HG03108 (cell line): ENCODE results near the gene TSSK3.
"Not testable (repeated sequence)": the region's sequence is repeated elsewhere in the genome, so short reads cannot be mapped to it uniquely, and the experiment has no call there.

ENCODE experiments used
- ATAC-seq: cut with Tn5 transposase; IDR thresholded peaks from one replicate; pipeline ENCODE4 v1.9.1; 2021; ENCODE audit warnings: moderate library complexity; ENCODE audit not compliant: unreplicated experiment

TSSK3 gene

DNA sequence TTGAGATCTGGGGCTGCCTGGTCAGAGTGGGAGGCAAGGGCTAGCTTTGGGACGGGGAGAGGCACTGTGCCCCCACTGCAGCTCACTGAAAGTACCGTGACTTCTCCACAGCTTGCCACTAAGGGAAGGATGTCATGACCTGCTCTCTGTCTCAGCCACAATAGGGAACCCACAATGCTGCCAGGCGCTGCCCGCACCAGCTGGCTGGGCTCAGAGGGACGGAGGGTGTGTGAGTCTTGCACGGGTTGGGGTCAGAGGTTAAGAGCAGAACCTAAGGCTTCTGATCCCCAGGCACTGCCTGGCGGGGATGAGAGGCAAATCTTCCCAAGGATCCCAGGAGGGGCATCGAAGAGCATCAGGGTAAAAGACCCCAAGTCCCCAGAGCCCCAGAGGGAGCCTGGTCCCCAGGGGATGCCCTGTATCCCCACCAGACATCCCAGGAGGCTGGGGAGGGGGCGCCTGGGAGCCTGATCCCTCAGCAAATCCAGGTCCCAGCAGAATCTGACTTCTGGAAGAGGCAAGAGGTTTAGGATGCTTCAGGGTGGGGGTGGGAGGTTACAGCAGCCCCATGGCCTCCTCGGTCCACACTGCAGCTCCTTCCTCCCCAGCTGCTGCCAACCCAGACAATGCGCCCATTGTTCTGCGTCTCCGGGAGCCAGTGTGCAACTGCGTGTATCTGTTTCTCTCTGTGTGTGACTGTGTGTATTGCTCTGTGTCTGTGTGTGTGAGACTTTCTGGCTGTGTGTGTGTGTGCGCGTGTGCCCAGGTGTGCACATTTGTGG lies 24.3 kb upstream of the TSSK3 start:
- peak; percentile 31 for ATAC-seq

DNA sequence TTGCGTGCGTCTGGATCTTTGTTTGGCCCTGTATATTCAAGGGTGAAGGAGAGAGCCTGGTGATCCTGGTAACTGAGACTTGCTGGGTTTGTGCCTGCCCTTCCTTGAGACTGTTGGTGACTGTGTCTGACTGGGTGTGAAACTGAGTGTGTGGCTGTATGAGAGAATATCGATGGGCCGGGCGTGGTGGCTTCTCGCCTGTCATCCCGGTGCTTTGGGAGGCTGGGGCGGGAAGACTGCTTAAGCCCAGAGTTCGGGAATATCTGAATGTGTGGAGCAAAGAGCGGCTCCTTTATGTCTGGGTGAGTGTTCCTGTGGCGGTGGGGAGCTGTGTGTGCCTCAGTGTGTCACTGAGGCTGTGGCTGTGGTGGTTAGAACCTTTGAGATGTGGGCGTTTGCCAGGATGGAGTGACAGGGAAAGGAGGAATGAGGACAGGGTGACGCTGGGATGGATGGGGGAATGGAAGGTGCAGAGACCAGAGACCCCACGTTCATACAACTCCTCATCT lies 23.6 kb upstream of the TSSK3 start:
- ATAC-seq = no peak

DNA sequence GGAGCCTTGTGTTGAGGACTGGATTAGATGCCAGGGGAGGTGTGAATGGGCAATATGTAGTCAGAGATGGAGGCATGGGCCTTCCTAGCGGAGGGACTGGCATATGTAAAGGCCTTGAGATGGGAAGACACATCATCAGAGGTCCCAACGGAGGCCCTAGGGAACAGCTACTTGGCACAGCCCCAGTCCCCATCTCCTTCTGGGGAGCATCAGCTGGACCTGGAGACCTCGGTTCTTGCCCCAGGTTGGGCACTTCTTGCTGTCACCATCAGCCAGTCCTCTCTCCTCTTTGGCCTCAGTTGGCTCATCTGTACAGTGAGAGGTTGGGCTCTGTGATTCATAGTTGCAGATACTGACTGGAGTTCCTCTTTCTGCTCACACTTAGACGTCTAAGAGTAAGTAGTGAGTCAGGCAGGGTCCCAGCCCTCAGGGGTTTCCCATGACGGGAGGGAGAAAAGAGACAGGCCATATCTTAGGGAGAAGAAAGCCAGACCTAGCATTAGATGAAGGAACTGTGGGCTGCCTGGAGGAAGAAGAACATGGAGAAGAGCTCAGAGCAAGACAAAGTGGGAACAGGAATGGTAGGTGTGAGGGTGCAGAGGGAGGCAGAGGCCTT lies 22.9 kb upstream of the TSSK3 start:
- no peak for ATAC-seq

DNA sequence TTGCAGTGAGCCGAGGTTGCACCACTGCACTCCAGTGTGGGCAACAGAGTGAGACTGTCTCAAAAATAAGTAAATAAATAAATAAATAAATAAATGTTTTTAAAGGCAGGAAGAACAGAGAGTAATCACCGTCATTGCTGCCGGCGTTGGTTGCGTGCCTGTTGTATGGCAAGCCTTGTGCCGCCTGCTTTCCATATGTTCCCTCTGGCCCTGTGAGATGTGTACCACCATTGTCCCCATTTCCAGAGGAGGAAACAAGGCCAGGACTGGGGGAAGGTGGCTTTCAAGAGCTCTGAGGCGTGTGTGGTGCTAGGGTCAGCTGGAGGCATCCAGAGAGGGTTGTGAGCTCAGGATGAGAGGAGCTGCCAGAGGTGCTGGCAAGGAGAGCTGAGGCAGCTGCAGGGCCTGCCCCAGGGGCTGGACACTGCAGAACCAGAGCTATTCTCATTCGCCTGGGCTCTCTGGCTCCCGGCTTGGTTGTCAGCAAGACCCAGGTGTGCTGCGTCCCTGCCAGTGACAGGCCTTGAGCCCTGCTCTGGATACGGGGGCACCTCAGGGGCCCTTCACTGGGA lies 21.1 kb upstream of the TSSK3 start:
- ATAC-seq = no peak

DNA sequence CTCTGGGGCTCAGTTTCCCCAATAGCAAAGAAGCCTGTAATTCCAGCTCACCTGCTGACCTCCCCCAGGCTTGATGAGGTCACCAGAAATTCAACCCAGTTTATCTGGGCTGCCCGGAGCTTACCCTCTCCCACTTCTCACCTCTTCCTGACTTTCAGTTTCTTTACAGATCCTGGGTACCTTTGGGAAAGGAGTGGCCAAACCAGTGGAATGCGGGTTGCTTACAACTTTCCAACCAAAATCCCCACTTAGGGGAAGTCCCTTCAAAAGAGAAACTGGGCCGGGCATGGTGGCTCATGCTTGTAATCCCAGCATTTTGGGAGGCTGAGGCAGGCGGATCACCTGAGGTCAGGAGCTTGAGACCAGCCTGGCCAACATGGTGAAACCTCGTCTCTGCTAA lies 20.4 kb upstream of the TSSK3 start:
- ATAC-seq = no peak

DNA sequence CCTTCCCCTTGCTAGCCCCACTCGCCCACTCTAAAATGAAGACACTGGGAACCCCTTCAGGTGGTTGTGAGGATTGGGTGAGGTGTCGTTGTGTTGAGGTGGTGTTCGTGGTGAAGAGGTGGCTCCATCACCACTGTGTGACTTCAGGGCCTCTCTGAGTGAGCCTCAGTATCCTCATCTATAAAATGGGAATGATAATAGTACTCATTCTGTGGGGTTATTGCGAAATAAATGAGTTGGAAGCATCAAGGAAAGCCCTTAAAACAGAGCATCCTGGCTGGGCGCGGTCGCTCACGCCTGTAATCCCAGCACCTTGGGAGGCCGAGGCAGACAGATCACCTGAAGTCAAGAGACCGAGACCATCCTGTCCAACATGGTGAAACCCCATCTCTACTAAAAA lies 19.6 kb upstream of the TSSK3 start:
- ATAC-seq = no peak

DNA sequence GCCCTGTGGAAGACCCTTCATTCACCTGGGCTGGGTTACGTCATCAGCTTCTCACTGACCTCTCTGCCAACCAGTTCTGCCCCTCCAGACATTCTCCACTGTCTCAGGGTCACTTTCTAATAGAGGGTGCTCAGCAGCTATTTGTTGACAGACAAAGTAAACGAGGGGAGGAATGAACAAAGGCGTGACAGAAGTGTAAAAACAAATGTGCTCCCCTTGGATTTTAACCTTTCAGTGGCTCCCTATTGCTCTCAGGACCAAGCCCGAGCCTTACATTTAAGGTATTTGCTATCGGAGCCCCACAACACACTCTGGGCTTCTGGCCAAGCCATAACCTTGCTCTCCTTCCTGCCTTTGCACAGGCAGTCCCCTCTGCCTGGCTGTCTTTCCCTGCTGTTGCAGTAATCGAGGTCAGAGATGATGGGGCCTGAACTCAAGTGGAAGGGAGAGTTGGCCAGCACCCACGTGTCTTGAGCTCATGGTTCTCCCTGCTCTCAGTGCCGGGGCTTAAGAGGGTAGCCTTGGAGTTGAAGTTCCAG lies 17.0 kb upstream of the TSSK3 start:
- ATAC-seq = no peak

DNA sequence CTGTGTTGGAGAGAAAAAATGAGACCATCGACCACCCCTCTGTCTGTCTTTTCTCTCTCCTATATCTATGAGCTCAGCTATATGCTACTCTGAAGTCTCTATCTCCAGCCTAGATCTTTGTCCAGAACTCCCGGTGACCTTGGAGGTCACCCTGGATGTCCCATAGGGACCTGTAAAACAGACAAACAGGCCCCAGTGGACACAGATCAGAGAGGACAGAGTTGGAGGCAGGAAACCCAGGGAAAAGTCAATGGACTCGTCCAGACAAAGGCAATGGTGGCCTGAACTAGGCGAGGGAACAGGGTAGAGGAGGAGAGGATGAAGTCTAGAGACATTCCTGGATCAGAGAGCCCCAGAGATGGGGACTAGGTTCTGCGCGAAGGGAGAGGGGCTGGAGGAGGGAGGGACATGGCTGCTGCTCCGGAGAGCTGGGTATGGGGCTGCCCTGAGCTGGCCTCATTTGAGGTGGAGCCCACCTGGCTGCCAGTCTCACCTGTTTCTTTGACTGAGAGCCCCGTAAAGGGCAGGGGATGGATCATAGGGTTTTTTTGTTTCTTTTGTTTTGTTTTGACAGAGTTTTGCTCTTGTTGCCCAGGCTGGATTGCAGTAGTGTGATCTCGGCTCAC lies 15.7 kb upstream of the TSSK3 start:
- ATAC-seq = no peak

DNA sequence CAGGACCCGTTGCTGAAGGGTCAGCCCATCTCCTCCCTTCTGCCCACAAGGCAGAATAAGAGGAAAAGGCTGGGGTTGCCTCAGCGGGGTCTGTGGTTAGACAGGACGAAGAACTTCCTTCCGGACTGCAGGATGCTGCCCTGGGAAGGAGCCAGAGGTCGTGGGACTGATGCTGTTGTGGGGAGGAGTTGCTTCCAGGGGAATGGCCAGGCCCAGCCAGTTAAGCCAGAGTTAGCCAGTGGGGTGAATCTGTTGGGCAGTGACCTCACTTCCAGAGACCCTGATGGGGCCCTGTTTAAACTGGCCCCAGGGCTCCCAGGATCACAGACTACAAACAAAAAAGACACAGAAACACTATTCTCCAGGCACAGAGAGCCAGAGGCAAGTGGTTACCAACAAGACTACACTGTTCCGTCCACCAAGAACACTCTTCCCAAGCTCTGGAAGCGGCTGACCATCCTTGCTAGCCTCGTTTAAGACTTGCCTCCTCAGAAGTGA lies 13.1 kb upstream of the TSSK3 start:
- no peak for ATAC-seq

DNA sequence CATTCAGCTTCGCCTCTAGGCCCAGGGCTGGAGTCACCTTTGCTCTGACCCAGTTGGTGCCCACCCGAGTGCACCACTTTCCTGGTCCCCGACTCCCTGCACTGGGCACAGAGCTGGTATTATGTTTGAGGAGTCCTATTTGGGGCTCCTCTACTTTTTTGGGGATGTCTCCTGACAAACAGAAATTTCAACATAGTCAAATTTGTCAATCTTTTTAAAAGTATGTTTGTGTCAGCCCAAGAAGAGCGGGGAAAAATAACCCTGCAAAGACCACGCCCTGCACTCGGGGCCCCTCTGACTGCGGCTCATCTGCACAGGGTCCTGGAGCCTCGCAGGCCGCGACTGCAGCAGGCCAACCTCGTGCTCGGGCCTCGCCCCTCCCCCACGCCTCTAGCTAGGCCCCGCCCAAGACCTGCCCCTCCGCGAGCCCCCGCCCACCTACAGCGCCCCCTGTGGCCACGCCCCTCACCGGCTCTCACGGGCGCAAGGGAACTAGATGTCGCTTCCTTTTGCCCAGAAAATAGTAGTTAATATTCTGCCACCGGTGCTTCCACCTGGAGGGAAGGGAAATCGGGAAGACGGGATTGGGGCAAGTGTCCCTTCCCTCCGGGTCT lies 11.4 kb upstream of the TSSK3 start:
- ATAC-seq = peak; percentile 7

DNA sequence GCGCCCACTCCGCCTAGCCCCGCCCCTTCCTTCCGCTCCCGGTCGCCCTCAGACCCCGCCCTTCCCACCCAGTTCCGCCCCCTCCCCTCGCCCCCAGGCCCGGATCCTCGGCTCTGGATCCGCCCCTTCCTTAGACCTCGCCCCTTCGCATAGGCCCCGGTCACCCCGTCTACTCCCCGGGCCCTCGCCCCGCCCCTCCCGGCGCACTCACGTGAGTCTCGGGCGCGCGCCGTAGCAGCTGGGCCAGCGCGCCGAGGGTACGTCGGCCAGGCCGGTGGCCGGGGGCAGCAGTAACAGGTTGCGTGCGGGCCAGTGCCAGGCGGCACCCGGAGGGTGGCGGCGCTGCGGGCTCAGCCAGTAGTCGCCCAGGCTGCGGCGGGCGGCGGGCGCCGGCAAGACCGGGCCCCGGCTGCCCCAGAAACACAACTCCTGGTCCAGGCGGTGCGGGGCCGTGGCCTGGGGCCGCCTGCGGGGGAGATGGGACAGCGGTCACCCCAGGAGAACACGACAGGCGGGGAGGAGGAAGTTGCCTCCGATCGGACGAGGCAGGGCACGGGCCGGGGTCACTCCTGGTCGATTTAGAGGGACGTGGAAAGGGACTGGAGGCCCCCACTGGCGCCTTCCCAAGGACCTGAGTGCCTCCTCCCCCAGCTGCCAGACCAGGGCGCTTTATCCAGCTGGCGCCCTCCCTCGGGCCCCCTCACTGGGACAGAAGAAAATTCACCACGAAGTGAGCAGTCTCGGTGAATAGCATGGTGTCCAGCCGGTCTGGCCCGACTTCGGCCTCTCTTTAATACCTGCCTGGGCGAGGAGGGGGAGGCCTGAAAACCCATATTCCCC lies 10.7 kb upstream of the TSSK3 start:
- peak; percentile 82 for ATAC-seq

DNA sequence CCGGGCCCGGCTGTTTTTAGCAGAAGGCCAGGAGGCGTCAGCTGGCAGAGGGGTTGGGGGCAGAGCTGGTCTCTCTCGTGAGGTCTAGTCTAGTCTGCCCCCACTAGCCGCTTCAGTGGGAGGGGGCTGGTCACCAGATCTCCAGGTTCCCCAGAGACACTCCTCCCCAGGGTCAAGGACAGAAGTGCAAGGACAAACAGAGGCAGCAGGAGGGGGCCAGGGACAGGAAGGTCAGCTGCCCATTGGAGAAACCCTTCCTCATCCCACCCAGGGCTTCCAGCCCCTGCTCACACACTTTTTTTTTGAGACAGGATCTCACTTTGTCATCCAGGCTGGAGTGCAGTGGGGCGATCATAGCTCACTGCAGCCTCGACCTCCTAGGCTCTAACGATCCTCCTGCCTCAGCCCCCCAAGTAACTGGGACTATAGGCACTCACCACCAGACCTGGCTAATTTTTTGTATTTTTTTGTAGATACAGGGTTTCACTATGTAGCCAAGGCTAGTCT lies 10.0 kb upstream of the TSSK3 start:
- no peak for ATAC-seq

DNA sequence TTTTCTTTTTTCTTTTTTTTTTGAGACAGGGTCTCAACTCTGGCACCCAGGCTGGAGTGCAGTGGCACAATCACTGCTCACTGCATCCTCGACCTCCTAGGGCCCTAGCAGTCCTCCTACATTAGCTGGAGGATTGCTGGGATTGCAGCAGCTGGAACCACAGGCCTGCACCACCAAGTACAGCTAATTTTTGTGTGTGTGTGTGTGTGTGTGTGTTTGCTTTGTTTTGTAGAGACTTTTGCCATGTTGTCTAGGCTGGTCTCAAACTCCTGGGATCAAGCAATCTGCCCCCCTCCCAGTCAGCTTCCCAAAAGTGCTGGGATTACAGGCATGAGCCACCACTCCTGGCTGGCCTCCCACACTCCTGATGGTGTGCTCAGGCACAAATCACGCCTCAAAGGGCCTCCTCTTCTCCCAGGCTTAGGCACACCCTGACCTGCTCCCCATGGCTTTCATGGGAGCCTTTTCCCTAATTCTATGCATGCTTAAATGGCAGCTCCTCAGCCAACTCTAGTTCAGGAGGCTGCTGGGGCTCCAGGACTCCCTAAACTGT lies 9.4 kb upstream of the TSSK3 start:
- ATAC-seq = no peak

DNA sequence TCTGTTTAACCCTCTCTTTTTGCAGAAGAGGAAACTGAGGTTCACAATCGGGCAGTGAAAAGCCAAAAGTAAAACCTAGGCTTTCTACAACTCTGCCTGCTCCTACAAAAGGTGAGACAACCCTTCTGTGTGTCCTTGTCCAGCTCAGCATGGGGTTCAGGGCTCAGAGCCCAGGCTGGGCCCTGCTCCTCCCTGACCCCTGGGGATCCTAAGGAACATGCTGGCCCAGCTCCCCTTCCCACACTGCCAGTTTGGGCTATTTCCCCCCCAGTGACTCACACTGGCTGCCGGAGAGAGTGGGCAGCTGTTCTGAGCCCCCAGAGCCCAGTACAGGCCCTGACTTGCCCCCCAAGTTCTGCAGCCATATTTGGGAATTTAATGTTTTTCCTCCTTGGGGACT lies 8.9 kb upstream of the TSSK3 start:
- no peak for ATAC-seq

DNA sequence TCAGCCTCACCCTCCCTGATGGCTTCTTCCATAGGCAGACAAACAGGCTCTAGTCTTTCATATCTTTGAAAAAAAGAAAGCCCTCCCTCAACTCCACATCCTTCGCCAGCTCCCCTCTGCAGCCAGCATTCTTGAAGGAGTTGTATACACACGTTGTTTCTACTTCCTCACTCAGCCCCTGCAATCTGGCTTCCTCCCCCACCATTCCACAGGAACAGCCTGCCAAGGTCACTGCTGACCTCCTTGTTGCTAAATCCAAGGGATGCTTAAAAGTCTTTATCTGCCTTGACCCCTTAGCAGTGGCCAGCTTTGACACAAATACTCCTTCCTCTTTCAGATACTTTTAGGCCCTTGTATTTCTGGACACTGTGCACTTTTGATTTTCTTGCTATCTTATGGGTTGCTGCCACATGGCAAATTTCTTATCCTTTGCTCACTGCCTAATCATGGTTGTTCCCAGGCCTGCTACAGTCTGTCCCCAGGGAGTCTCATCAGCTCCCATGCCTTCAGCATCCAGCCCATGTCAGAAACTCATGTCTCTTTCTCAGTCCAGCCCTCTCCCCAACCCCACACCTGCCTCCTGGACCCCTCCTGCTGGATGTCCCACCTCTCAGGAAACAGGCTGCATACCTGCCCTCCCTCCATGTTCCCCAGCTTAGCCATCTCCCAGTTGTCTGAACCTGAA lies 8.3 kb upstream of the TSSK3 start:
- no peak for ATAC-seq

DNA sequence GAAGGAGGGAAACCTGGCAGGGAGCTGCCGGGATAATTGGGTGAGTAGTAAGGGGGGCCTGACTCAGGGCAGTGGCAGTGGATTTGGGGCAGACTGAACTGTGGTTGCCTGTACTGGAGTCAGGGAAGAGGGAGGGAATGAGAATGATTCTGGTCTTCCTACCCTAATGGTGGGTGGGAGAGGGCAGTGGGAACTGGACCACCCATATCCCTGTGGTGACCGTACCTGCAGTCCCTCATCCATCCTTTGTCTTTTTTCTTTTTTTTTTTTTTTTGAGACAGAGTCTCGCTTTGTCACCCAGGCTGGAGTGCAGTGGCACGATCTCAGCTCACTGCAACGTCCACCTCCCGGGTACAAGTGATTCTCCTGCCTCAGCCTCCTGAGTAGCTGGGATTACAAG lies 6.6 kb upstream of the TSSK3 start:
- not testable (repeated sequence) for ATAC-seq

DNA sequence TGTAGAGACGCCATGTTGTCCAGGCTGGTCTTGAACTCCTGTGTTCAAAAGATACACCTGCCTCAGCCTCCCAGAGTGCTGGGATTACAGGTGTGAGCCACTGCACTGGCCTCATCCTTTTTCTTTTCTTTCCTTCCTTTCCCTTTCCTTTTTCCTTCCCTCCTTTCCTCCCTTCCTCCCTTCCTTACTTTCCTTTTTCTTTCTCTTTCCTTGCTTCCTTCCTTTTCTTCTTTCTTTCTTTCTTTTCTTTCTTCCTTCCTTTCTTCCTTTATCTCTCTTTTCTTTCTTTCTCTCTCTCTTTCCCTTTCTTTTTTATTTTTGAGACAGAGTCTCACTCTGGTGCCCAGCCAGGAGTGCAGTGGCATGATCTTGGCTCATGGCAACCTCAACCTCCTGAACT lies 5.9 kb upstream of the TSSK3 start:
- ATAC-seq = no peak

DNA sequence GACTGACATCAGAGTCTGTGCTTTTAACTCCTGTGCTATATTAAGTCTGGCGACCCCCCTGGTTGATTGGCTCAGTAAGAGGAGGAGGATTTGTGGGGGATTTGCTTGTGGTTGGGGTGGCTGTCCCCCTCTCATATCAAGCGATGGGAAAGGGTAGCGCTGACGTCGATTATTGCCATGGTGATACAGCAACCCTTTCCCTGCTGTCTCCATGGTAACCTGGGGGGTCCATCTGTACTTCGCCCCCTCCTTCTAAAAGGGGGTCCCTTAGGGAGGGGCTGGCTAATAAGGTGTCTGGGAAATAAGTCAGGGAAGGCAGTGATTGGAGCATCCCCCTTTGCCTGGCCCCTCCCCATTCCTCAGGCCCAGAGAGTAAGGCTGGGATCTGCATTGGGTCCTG lies 4.7 kb upstream of the TSSK3 start:
- ATAC-seq = no peak

DNA sequence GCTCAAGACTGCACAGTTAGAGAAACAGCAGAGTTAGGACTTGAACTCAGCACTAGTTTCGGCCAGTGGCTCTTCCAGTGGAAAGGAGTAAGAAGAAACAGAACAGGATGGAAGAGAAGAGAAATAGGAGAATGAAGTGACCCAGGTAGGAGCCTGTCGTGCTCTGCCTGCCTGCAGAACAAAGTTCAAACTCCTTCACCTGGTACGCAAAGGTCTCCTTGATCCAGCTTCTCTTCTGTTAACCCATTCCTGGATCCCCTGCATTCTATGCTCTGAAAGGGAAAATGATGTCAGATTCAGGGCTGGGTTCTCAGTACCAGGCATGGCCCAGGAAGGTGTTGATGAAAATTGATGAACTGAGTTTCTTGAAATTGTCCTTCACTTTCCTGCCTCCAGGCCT lies 3.9 kb upstream of the TSSK3 start:
- ATAC-seq = no peak
